Right lobe of liver (tissue), 4 donors: ENCODE results near the gene SLC30A1.

Source experiments
- POLR2A ChIP-seq: fragments of 450-650 bp; IDR thresholded peaks from one replicate; pipeline ENCODE4 v1.6.1; 2017; ENCODE audit warnings: antibody characterized with exemption, mild to moderate bottlenecking
- TF ChIP-seq, protein P1 (sequence below), 4 donors: fragments of 200-600 bp in 3 of 4; fragments of 450-650 bp in 1 of 4; IDR thresholded peaks; one replicate each; pipeline versions ENCODE4 v1.5.1 to v1.8.0; 2016 to 2022; ENCODE audit warnings: antibody characterized with exemption in 4 of 4, mild to moderate bottlenecking in 2 of 4
- donor health status: DM: no; HTN: no; CAD: no.
- donor health status: DM: no; HTN: no; CAD: no.
- donor health status: DM: no; HTN: yes; CAD: no.

DNA sequence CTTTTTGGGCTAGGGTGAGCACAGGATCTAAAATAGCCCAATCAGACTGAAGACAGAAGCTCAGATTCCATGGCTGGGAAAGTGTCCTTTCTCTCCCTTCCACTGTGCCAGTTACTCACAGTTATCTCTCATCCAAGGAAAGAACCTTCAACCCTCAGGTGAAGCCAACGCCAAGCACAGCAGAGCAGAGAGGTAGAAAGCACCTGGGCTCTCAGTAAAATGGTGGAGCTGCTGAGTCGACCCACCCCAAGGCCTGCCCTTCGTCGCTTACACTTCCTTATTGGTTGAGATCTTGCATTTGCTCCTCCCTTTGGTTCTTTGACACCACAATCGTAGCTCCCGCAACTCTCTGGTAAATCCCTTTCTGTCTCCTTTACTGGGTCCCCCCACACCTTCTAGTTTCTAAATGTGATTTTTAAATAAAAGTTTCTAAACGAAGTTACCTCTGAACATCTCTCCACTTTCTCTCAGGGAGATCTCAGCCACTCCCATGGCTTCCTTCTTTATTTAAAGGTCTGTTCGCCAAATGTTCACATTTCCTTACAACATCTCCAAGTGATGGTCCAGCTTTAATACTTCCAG lies 27.5 kb upstream of the SLC30A1 start:
- TF ChIP-seq, protein P1, sequence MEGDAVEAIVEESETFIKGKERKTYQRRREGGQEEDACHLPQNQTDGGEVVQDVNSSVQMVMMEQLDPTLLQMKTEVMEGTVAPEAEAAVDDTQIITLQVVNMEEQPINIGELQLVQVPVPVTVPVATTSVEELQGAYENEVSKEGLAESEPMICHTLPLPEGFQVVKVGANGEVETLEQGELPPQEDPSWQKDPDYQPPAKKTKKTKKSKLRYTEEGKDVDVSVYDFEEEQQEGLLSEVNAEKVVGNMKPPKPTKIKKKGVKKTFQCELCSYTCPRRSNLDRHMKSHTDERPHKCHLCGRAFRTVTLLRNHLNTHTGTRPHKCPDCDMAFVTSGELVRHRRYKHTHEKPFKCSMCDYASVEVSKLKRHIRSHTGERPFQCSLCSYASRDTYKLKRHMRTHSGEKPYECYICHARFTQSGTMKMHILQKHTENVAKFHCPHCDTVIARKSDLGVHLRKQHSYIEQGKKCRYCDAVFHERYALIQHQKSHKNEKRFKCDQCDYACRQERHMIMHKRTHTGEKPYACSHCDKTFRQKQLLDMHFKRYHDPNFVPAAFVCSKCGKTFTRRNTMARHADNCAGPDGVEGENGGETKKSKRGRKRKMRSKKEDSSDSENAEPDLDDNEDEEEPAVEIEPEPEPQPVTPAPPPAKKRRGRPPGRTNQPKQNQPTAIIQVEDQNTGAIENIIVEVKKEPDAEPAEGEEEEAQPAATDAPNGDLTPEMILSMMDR (IDR thresholded peaks at IDR 0.05): no peak
- TF ChIP-seq POLR2A: no peak
